HepG2 (cell line): Measurements from ENCODE around the gene RBMS2. TPM values are rescaled to one million over a fixed set of nuclear protein-coding genes. Genes with fewer than 3 reads are reported as not detected.

Experiments
- ATAC-seq: fragments of 200-7000 bp; cut with Tn5 transposase; 3 replicates; pipeline ENCODE4 v1.9.1; 2020; ENCODE audit warnings: mild to moderate bottlenecking, moderate library complexity
- BruUV-seq: library from RNA; stranded (reverse); fragments of 400-500 nt; replicated peaks from 2 replicates; lab custom pipeline; 2021; lab: Mats Ljungman, UMichigan
- CTCF ChIA-PET: fragments of 300-600 bp; formaldehyde crosslinking; extraction: SDS; loops from one replicate; lab custom pipeline; 2021; ENCODE audit warnings: low total read pairs, inconsistent platforms, low intra/inter-chr PET ratio; lab: Yijun Ruan, JAX
- POLR2A ChIA-PET: fragments of 350-600 bp; sonication (Branson Sonifier 250); formaldehyde crosslinking; loops from one replicate; lab custom pipeline; 2020; ENCODE audit warnings: antibody characterized with exemption, inconsistent platforms; lab: Yijun Ruan, JAX
- DNase-seq: peaks from one replicate; pipeline ENCODE4 v3.0.0-alpha.2; 2015; ENCODE audit warnings: low spot score
- FAIRE-seq: peaks from 3 replicates; lab custom pipeline; 2011; peaks lifted over from hg19 to GRCh38; lab: Jason Lieb, UNC
- H2AFZ ChIP-seq: one replicate; pipeline ENCODE4 v1.6.1; 2011; ENCODE audit warnings: low read length, inconsistent platforms
- H3K27ac ChIP-seq: fragments of 300-600 bp; 3 replicates; pipeline ENCODE4 v1.8.0; 2011; ENCODE audit warnings: mixed run types, mild to moderate bottlenecking, mixed read lengths, low read length, inconsistent platforms; ENCODE audit not compliant: insufficient read depth; ENCODE audit errors: extremely low read length
- H3K27me3 ChIP-seq, 2 experiments: fragments of 200-600 bp in 1 of 2; 2 replicates in 1 of 2; 3 replicates in 1 of 2; pipeline versions ENCODE4 v1.6.0 to v1.8.0; 2011; ENCODE audit warnings: low read length in 2 of 2, mild to moderate bottlenecking in 2 of 2, moderate library complexity in 2 of 2, inconsistent platforms in 1 of 2; ENCODE audit not compliant: insufficient read depth in 2 of 2, control insufficient read depth in 1 of 2
- H3K36me3 ChIP-seq, 2 experiments: fragments of 200-600 bp in 1 of 2; replicated peaks in 1 of 2; 2 replicates in 1 of 2; 3 replicates in 1 of 2; pipeline versions ENCODE4 v1.5.1 to v1.8.0; 2011; ENCODE audit warnings: low read length in 2 of 2, inconsistent platforms in 1 of 2; ENCODE audit not compliant: insufficient read depth in 2 of 2, control insufficient read depth in 1 of 2
- H3K4me1 ChIP-seq: 2 replicates; pipeline ENCODE4 v1.5.1; 2012; ENCODE audit warnings: low read length, inconsistent platforms; ENCODE audit not compliant: insufficient read depth
- H3K4me2 ChIP-seq: 2 replicates; pipeline ENCODE4 v1.6.0; 2011; ENCODE audit warnings: low read depth, low read length, inconsistent platforms
- H3K4me3 ChIP-seq, 3 experiments: fragments of 200-600 bp in 1 of 3; sonication (generic), shearing (Covaris generic) in 1 of 3; replicated peaks in 1 of 3; 2 replicates each; pipeline ENCODE4 v1.5.1; 2011 to 2016; ENCODE audit warnings: low read length in 3 of 3, inconsistent platforms in 2 of 3, low read depth in 2 of 3, mild to moderate bottlenecking in 2 of 3, control low read depth in 1 of 3, mixed read lengths in 1 of 3; ENCODE audit not compliant: insufficient read depth in 1 of 3
- H3K79me2 ChIP-seq: one replicate; pipeline ENCODE4 v1.6.1; 2011; ENCODE audit warnings: low read length, inconsistent platforms; ENCODE audit not compliant: insufficient read depth
- H3K9ac ChIP-seq: 2 replicates; pipeline ENCODE4 v1.6.0; 2011; ENCODE audit warnings: mild to moderate bottlenecking, low read depth, low read length, inconsistent platforms; ENCODE audit not compliant: insufficient read depth
- H3K9me3 ChIP-seq: 2 replicates; pipeline ENCODE4 v1.5.1; 2012; ENCODE audit warnings: mild to moderate bottlenecking, low read length
- H4K20me1 ChIP-seq: 2 replicates; pipeline ENCODE4 v1.6.0; 2011; ENCODE audit warnings: inconsistent platforms, mild to moderate bottlenecking, low read length, moderate library complexity; ENCODE audit not compliant: insufficient read depth
- ELF1 ChIP-seq: sonication (generic); formaldehyde crosslinking; IDR thresholded peaks from 2 replicates; pipeline ENCODE4 v1.4.0; 2020; ENCODE audit warnings: missing genetic modification reagents
- FOSL2 ChIP-seq: sonication (generic); formaldehyde crosslinking; IDR thresholded peaks from 2 replicates; pipeline ENCODE4 v1.4.0; 2020; ENCODE audit warnings: missing genetic modification reagents
- GABPB1 ChIP-seq: IDR thresholded peaks from 2 replicates; pipeline ENCODE4 v1.6.1; 2016; ENCODE audit warnings: mild to moderate bottlenecking, missing genetic modification reagents, moderate library complexity, missing compliant biosample characterization
- IRF2 ChIP-seq: IDR thresholded peaks from 2 replicates; pipeline ENCODE4 v1.6.1; 2018; ENCODE audit warnings: missing genetic modification reagents, missing compliant biosample characterization
- PPARG ChIP-seq: conservative IDR thresholded peaks from 2 replicates; pipeline ENCODE4 v1.6.1; 2016; ENCODE audit warnings: missing biosample characterization, missing genetic modification reagents
- RFX5 ChIP-seq: IDR thresholded peaks from 2 replicates; pipeline ENCODE4 v1.6.1; 2011; ENCODE audit warnings: low read depth, low read length, improper control_type of control experiment
- SMARCE1 ChIP-seq: fragments of 450-650 bp; IDR thresholded peaks from 2 replicates; pipeline ENCODE4 v1.6.1; 2017; ENCODE audit warnings: borderline replicate concordance
- YY1 ChIP-seq: IDR thresholded peaks from 2 replicates; pipeline ENCODE4 v1.6.1; 2011; ENCODE audit warnings: low read length, low read depth, moderate library complexity, mild to moderate bottlenecking; ENCODE audit not compliant: insufficient read depth, insufficient replicate concordance
- ZBTB38 ChIP-seq: sonication (generic); formaldehyde crosslinking; IDR thresholded peaks from 2 replicates; pipeline ENCODE4 v1.5.1; 2020; ENCODE audit warnings: mild to moderate bottlenecking, missing genetic modification reagents
- ZNF564 ChIP-seq: sonication (generic); formaldehyde crosslinking; IDR thresholded peaks from 2 replicates; pipeline ENCODE4 v1.8.1; 2023; ENCODE audit warnings: mild to moderate bottlenecking, missing genetic modification reagents
- ZNF749 ChIP-seq: sonication (generic); formaldehyde crosslinking; IDR thresholded peaks from 2 replicates; pipeline ENCODE4 v1.8.0; 2022; ENCODE audit warnings: mild to moderate bottlenecking, missing genetic modification reagents, moderate library complexity, borderline replicate concordance
- ZNF878 ChIP-seq: sonication (generic); formaldehyde crosslinking; IDR thresholded peaks from 2 replicates; pipeline ENCODE4 v1.8.1; 2023; ENCODE audit warnings: mild to moderate bottlenecking, missing genetic modification reagents, moderate library complexity
- ZNF879 ChIP-seq: sonication (generic); formaldehyde crosslinking; IDR thresholded peaks from 2 replicates; pipeline ENCODE4 v1.8.1; 2023; ENCODE audit warnings: missing genetic modification reagents
- WGBS: methylation state at CpG from one replicate; pipeline ENCODE4 v1.1.6; 2017; ENCODE audit warnings: low lambda C conversion rate; 5-methylcytosine and 5-hydroxymethylcytosine counted together
- in situ Hi-C: cut with HindIII; loops from 2 replicates; pipeline ENCODE4 v1.10.0; 2017; ENCODE audit warnings: low pct_unique_long_range_greater_than_20kb; ENCODE audit not compliant: extremely low pct_ligation_motif_present
- intact Hi-C: fragments of 100-400 bp; cut with micrococcal nuclease; formaldehyde crosslinking; loops from one replicate; pipeline ENCODE4 v1.10.0; 2022; ENCODE audit not compliant: unreplicated experiment
- polyA plus RNA-seq, 8 experiments: library from polyadenylated mRNA; depleted of rRNA in 3 of 8; stranded (reverse) in 7 of 8; unstranded in 1 of 8; fragments of >200 nt; fragmentation: Illumina TruSeq in 4 of 8; extraction: Trizol in 4 of 8; gene quantifications; 2 replicates each; pipeline versions ENCODE4 v1.2.1 to v1.2.3, GENCODE V29; 2011 to 2016; ENCODE audit warnings: low read depth in 4 of 8, missing spikeins in 1 of 8, mixed read lengths in 1 of 8; ENCODE audit not compliant: insufficient read depth in 1 of 8
- total RNA-seq, 5 experiments: library from RNA; depleted of rRNA; stranded (reverse); fragments of >200 nt; fragmentation: Illumina TruSeq; extraction: Trizol; gene quantifications; 2 replicates each; pipeline ENCODE4 v1.2.3, GENCODE V29; 2016; ENCODE audit warnings: low read depth in 1 of 5
- TF ChIP-seq, protein P1 (sequence below): sonication (generic); formaldehyde crosslinking; IDR thresholded peaks from 2 replicates; pipeline ENCODE4 v1.8.0; 2022; ENCODE audit warnings: mild to moderate bottlenecking, missing genetic modification reagents
- TF ChIP-seq, protein P2 (sequence below): sonication (generic); formaldehyde crosslinking; IDR thresholded peaks from 2 replicates; pipeline ENCODE4 v1.4.0; 2020; ENCODE audit warnings: mild to moderate bottlenecking, low read depth, missing genetic modification reagents

Gene RBMS2
- total and polyA plus RNA-seq, 2 of the 13 experiments (the other 11 are each of a cell fraction or from before 2014, with no cell fraction given), result 0.53 to 7.4 TPM

DNA sequence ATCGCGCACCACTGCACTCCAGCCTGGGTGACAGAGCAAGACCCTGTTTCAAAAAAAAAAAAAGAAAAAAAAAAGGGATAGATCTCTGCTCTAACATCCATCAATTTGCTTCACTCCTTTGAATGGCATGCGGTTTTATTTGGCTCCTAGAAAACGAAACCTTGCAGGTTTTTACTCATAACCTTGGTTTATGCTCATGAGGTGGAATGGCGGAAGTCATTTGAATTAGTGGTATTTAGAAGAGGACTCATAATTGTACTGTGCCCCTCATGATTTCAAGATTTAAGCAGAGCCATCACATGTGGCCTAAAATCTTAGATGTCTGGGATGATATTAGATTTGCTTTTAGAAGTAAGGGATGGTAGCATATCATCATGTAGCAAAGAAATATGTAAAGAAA is 29.4 kb downstream of the RBMS2 start:
- Histone ChIP-seq H3K4me1 (no peaks in the 10 kb centered on the region), H3K36me3 (no peaks in the 10 kb centered on the region), H2AFZ (no peak overlapping the region), H3K9me3 (no peaks in the 10 kb centered on the region), H3K27ac (no peak overlapping the region), H3K79me2 (no peaks in the 10 kb centered on the region), H3K4me3 (no peak overlapping the region), H3K27me3 (no peaks in the 10 kb centered on the region), H3K9ac (no peak overlapping the region), H3K4me2 (no peak overlapping the region), H4K20me1 (no peaks in the 10 kb centered on the region)
- FAIRE-seq (no peak), DNase-seq (no peak), ATAC-seq (no peak)
- no TSS peak for BruUV-seq
- CTCF ChIA-PET, result no interaction called here
- intact Hi-C loops, result no loop called here
- no peak for TF ChIP-seq IRF2
- TF ChIP-seq SMARCE1, result no peak
- TF ChIP-seq YY1, result no peak
- in situ Hi-C loops, result no loop called here
- 80% methylated on average over 5 of the region's 5 CpGs for WGBS
- POLR2A ChIA-PET, result no interaction called here

DNA sequence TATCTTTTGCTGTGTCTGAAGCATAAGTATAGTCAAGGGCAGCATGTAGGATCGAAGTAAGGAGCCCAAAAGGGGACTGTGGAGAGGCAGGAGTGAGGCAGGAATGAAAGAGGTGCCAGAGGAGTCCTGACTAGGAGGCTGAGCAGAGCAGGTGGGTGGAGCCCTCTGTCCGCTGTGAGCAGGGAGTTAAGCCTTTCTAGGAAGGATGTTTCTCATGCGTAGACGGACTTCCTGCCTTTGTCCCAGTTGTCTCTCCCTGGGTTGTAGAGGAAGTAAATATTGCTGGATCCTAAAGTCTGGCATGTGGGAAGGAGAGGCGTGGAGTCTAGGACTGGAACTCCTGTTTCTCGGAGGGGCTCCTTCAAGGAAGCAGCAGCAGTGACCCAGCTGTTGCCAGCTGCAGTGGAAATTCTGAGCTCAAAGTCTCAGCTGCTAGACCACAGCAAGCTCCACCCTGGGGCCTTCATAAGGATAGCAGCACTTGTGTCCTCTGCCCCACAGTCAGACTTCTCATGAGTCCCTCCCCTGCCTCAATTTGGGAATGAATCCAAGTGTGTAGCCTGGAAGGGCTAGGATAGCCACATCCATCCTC is 44.0 kb downstream of the RBMS2 start:
- BruUV-seq, result no TSS peak
- Histone ChIP-seq H3K36me3 (no peaks in the 10 kb centered on the region), H3K9me3 (no peaks in the 10 kb centered on the region), H3K79me2 (no peaks in the 10 kb centered on the region), H3K4me3 (peak overlapping the region; percentile 22 to 62 (median 42); a peak in 5 of 6 replicates), H3K4me2 (peak overlapping the region; percentile 86), H3K27ac (peak overlapping the region; percentile 36), H3K9ac (peak overlapping the region; percentile 50; the same call in 1 of the 2 replicates), H3K4me1 (peaks cover 37% of the 10 kb centered on the region), H4K20me1 (no peaks in the 10 kb centered on the region), H2AFZ (peak overlapping the region; percentile 71), H3K27me3 (no peaks in the 10 kb centered on the region)
- ChIA-PET CTCF (no interaction called here), POLR2A (no interaction called here)
- WGBS, result 19% methylated on average over 6 of the region's 6 CpGs
- DNase-seq (peak; percentile 54), FAIRE-seq (peak; percentile 81), ATAC-seq (peak; percentile 94)
- intact Hi-C loops, result no loop called here
- in situ Hi-C loops, result no loop called here
- TF ChIP-seq, protein P1, sequence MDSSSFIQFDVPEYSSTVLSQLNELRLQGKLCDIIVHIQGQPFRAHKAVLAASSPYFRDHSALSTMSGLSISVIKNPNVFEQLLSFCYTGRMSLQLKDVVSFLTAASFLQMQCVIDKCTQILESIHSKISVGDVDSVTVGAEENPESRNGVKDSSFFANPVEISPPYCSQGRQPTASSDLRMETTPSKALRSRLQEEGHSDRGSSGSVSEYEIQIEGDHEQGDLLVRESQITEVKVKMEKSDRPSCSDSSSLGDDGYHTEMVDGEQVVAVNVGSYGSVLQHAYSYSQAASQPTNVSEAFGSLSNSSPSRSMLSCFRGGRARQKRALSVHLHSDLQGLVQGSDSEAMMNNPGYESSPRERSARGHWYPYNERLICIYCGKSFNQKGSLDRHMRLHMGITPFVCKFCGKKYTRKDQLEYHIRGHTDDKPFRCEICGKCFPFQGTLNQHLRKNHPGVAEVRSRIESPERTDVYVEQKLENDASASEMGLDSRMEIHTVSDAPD (CRISPR knock-in tag), result no peak
- 0 out of 2 replicates have a peak, but pooled peaks have one; percentile 27 for TF ChIP-seq PPARG (CRISPR knock-in tag)
- no peak for TF ChIP-seq ZNF564 (CRISPR knock-in tag)
- TF ChIP-seq RFX5, result peak; percentile 51; the same call in 1 of the 2 replicates
- no peak for TF ChIP-seq ZNF749 (CRISPR knock-in tag)
- peak; percentile 39; the same call in 1 of the 2 replicates for TF ChIP-seq GABPB1 (CRISPR knock-in tag)
- peak; percentile 20; the same call in 1 of the 2 replicates for TF ChIP-seq FOSL2
- no peak for TF ChIP-seq ZNF879 (CRISPR knock-in tag)
- peak; percentile 37 for TF ChIP-seq ELF1
- no peak for TF ChIP-seq ZBTB38
- no peak for TF ChIP-seq ZNF878
- TF ChIP-seq, protein P2, sequence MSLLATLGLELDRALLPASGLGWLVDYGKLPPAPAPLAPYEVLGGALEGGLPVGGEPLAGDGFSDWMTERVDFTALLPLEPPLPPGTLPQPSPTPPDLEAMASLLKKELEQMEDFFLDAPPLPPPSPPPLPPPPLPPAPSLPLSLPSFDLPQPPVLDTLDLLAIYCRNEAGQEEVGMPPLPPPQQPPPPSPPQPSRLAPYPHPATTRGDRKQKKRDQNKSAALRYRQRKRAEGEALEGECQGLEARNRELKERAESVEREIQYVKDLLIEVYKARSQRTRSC, result no peak
